Liver (tissue), 9 donors: ENCODE data around the gene NOS1AP. TPM values are rescaled to one million over a fixed set of nuclear protein-coding genes. Genes with fewer than 3 reads are reported as not detected.

Experiments
- DNase-seq: peaks from one replicate; pipeline ENCODE4 v3.0.0-alpha.2; 2017; ENCODE audit warnings: low spot score
- H3K27ac ChIP-seq, 2 donors: one replicate each; pipeline ENCODE4 v1.7.0; 2013; ENCODE audit warnings: inconsistent platforms in 2 of 2, low read length in 2 of 2, control low read depth in 1 of 2, low read depth in 1 of 2, mild to moderate bottlenecking in 1 of 2
- H3K27me3 ChIP-seq, 4 donors: one replicate each; pipeline versions ENCODE4 v1.6.1 to v1.7.0; 2013; ENCODE audit warnings: low read length in 3 of 4, inconsistent platforms in 1 of 4, mild to moderate bottlenecking in 1 of 4, moderate library complexity in 1 of 4; ENCODE audit not compliant: control insufficient read depth in 4 of 4, insufficient read depth in 4 of 4
- H3K36me3 ChIP-seq, 4 donors: one replicate each; pipeline versions ENCODE4 v1.6.1 to v1.7.0; 2013; ENCODE audit warnings: low read length in 3 of 4, mild to moderate bottlenecking in 3 of 4, low read depth in 1 of 4, moderate library complexity in 1 of 4; ENCODE audit not compliant: control insufficient read depth in 4 of 4, insufficient read depth in 3 of 4
- H3K4me1 ChIP-seq, 4 donors: one replicate each; pipeline versions ENCODE4 v1.6.1 to v1.7.0; 2013; ENCODE audit warnings: low read length in 3 of 4, mild to moderate bottlenecking in 3 of 4, moderate library complexity in 1 of 4; ENCODE audit not compliant: control insufficient read depth in 4 of 4, insufficient read depth in 4 of 4
- H3K4me3 ChIP-seq, 3 donors: one replicate each; pipeline versions ENCODE4 v1.6.1 to v1.7.0; 2013; ENCODE audit warnings: low read length in 3 of 3, control low read depth in 1 of 3, low read depth in 1 of 3, mild to moderate bottlenecking in 1 of 3
- H3K9ac ChIP-seq, 2 donors: one replicate each; pipeline ENCODE4 v1.7.0; 2013; ENCODE audit warnings: low read length in 2 of 2, mild to moderate bottlenecking in 2 of 2, moderate library complexity in 2 of 2, control low read depth in 1 of 2, low read depth in 1 of 2
- H3K9me3 ChIP-seq, 4 donors: one replicate each; pipeline versions ENCODE4 v1.6.1 to v1.7.0; 2013; ENCODE audit warnings: low read length in 3 of 4; ENCODE audit not compliant: control insufficient read depth in 4 of 4
- ATF3 ChIP-seq: IDR thresholded peaks from 2 replicates; pipeline ENCODE4 v1.6.1; 2016; ENCODE audit warnings: antibody characterized with exemption
- CTCF ChIP-seq: fragments of 150-350 bp; IDR thresholded peaks from 2 replicates; pipeline ENCODE4 v1.5.1; 2017; ENCODE audit warnings: improper control_type of control experiment, low read depth, low read length; ENCODE audit not compliant: missing input control
- EGR1 ChIP-seq, 2 donors: IDR thresholded peaks; 2 replicates each; pipeline ENCODE4 v1.6.1; 2016 to 2018; ENCODE audit warnings: antibody characterized with exemption in 2 of 2, low read depth in 2 of 2
- FOXA1 ChIP-seq: IDR thresholded peaks from 2 replicates; pipeline ENCODE4 v1.6.1; 2016; ENCODE audit warnings: antibody characterized with exemption
- FOXA2 ChIP-seq: IDR thresholded peaks from 2 replicates; pipeline ENCODE4 v1.6.1; 2016; ENCODE audit warnings: antibody characterized with exemption
- GABPA ChIP-seq, 2 donors: IDR thresholded peaks in 1 of 2; conservative IDR thresholded peaks in 1 of 2; 2 replicates each; pipeline ENCODE4 v1.6.1; 2016; ENCODE audit warnings: antibody characterized with exemption in 2 of 2, mild to moderate bottlenecking in 1 of 2, moderate library complexity in 1 of 2
- HNF4A ChIP-seq, 2 donors: conservative IDR thresholded peaks; 2 replicates each; pipeline ENCODE4 v1.6.1; 2016; ENCODE audit warnings: antibody characterized with exemption in 2 of 2, mild to moderate bottlenecking in 2 of 2
- HNF4G ChIP-seq: IDR thresholded peaks from 2 replicates; pipeline ENCODE4 v1.6.1; 2016; ENCODE audit warnings: antibody characterized with exemption
- JUND ChIP-seq, 2 donors: IDR thresholded peaks; 2 replicates each; pipeline ENCODE4 v1.6.1; 2016; ENCODE audit warnings: antibody characterized with exemption in 2 of 2
- MAX ChIP-seq: IDR thresholded peaks from 2 replicates; pipeline ENCODE4 v1.6.1; 2016; ENCODE audit warnings: antibody characterized with exemption
- NR2F2 ChIP-seq: IDR thresholded peaks from 2 replicates; pipeline ENCODE4 v1.6.1; 2016; ENCODE audit warnings: antibody characterized with exemption
- RAD21 ChIP-seq, 2 donors: IDR thresholded peaks; 2 replicates each; pipeline ENCODE4 v1.6.1; 2016; ENCODE audit warnings: antibody characterized with exemption in 2 of 2, mild to moderate bottlenecking in 2 of 2
- REST ChIP-seq: IDR thresholded peaks from 2 replicates; pipeline ENCODE4 v1.6.1; 2016; ENCODE audit warnings: antibody characterized with exemption, mild to moderate bottlenecking
- RXRA ChIP-seq, 2 donors: IDR thresholded peaks; 2 replicates each; pipeline ENCODE4 v1.6.1; 2017 to 2018; ENCODE audit warnings: antibody characterized with exemption in 2 of 2, mild to moderate bottlenecking in 1 of 2
- SP1 ChIP-seq: IDR thresholded peaks from 2 replicates; pipeline ENCODE4 v1.6.1; 2018; ENCODE audit warnings: antibody characterized with exemption, mild to moderate bottlenecking
- TAF1 ChIP-seq: conservative IDR thresholded peaks from 2 replicates; pipeline ENCODE4 v1.6.1; 2016; ENCODE audit warnings: antibody characterized with exemption, mild to moderate bottlenecking
- YY1 ChIP-seq: IDR thresholded peaks from 2 replicates; pipeline ENCODE4 v1.6.1; 2016; ENCODE audit warnings: antibody characterized with exemption, mild to moderate bottlenecking
- ZBTB33 ChIP-seq: IDR thresholded peaks from 2 replicates; pipeline ENCODE4 v1.6.1; 2016; ENCODE audit warnings: antibody characterized with exemption
- WGBS: extraction: QIAGEN DNeasy Blood & Tissue Kit; methylation state at CpG from one replicate; pipeline ENCODE4 v1.1.7; 2013; 5-methylcytosine and 5-hydroxymethylcytosine counted together
- polyA plus RNA-seq, 2 donors: library from polyadenylated mRNA; stranded (reverse) in 1 of 2; unstranded in 1 of 2; fragments of 200-250 nt in 1 of 2; fragments of >200 nt in 1 of 2; fragmentation: Nextera tagmentation in 1 of 2; extraction: Ambion mirVana in 1 of 2; gene quantifications; one replicate each; pipeline versions ENCODE4 v1.2.1 to v1.2.3, GENCODE V29; 2013 to 2015
- total RNA-seq, 2 donors: library from RNA; depleted of rRNA; stranded (reverse); fragments of >200 nt; gene quantifications; one replicate each; pipeline ENCODE4 v1.2.3, GENCODE V29; 2014
- donor health status: healthy.
- donor health status: healthy.
- donor health status: healthy.
- donor health status: healthy.
- donor health status: healthy.

NOS1AP gene
- total and polyA plus RNA-seq, 4 donors: 1.4 to 13.0 (median 4.5) TPM

GRCh38 chr1:162256287-162256686, 186.8 kb downstream of the NOS1AP start:
- Histone ChIP-seq H3K27ac (no peak overlapping the region), H3K9ac (no peak overlapping the region), H3K4me1 (peaks cover 0 to 6% (median 0%) of the 10 kb centered on the region in 4 donors), H3K36me3 (no peaks in the 10 kb centered on the region), H3K4me3 (no peak overlapping the region), H3K27me3 (no peaks in the 10 kb centered on the region), H3K9me3 (no peaks in the 10 kb centered on the region)
- WGBS: 69% methylated on average over 4 of the region's 4 CpGs
- no peak for DNase-seq
- TF ChIP-seq ATF3: no peak
- no peak for TF ChIP-seq MAX
- TF ChIP-seq GABPA (IDR thresholded peaks at IDR 0.05 in 1 of 2, conservative IDR thresholded peaks at IDR 0.05 in 1 of 2): no peak
- TF ChIP-seq RXRA (IDR thresholded peaks at IDR 0.05): no peak
- no peak for TF ChIP-seq REST
- no peak for TF ChIP-seq ZBTB33
- no peak for TF ChIP-seq NR2F2
- TF ChIP-seq FOXA1: no peak
- no peak for TF ChIP-seq FOXA2
- TF ChIP-seq JUND (IDR thresholded peaks at IDR 0.05): no peak
- no peak for TF ChIP-seq HNF4A (conservative IDR thresholded peaks at IDR 0.05)
- no peak for TF ChIP-seq TAF1
- no peak for TF ChIP-seq HNF4G
- TF ChIP-seq SP1: no peak
- TF ChIP-seq YY1: no peak
- no peak for TF ChIP-seq EGR1 (IDR thresholded peaks at IDR 0.05; ENCODE audit: low read depth in 2 of 2)

GRCh38 chr1:162258394-162258793, 188.9 kb downstream of the NOS1AP start:
- no peaks in the 10 kb centered on the region for H3K9me3 ChIP-seq
- WGBS: 93% methylated on average over 2 of the region's 2 CpGs
- no peaks in the 10 kb centered on the region for H3K36me3 ChIP-seq
- H3K27me3 ChIP-seq: no peaks in the 10 kb centered on the region
- H3K4me3 ChIP-seq: no peak overlapping the region
- no peak for DNase-seq
- no peak overlapping the region for H3K27ac ChIP-seq
- TF ChIP-seq RXRA (IDR thresholded peaks at IDR 0.05) (no peak), FOXA2 (no peak), SP1 (no peak), HNF4A (conservative IDR thresholded peaks at IDR 0.05) (no peak), YY1 (no peak), ATF3 (no peak), TAF1 (no peak), MAX (no peak), EGR1 (IDR thresholded peaks at IDR 0.05; ENCODE audit: low read depth in 2 of 2) (no peak), CTCF (no peak), FOXA1 (no peak), RAD21 (IDR thresholded peaks at IDR 0.05) (no peak), JUND (IDR thresholded peaks at IDR 0.05) (no peak), GABPA (IDR thresholded peaks at IDR 0.05 in 1 of 2, conservative IDR thresholded peaks at IDR 0.05 in 1 of 2) (no peak), REST (no peak), NR2F2 (no peak)
- H3K4me1 ChIP-seq: no peaks in the 10 kb centered on the region
- no peak overlapping the region for H3K9ac ChIP-seq
